Mesothelial cell of epicardium (in vitro differentiated cells): Measurements from ENCODE around the gene PIRT. TPM values are rescaled to one million over a fixed set of nuclear protein-coding genes. Genes with fewer than 3 reads are reported as not detected.

ENCODE experiments used
- DNase-seq, 2 experiments: peaks; one replicate each; pipeline ENCODE4 v3.0.0; 2021; ENCODE audit warnings: low spot score in 2 of 2; ENCODE audit not compliant: unreplicated experiment in 2 of 2
- H3K27ac Mint-ChIP-seq: 2 replicates; pipeline ENCODE4 v1.8.0; 2021; ENCODE audit warnings: mixed read lengths
- H3K27me3 Mint-ChIP-seq: 2 replicates; pipeline ENCODE4 v1.8.0; 2021; ENCODE audit warnings: low read depth, mixed read lengths
- H3K36me3 Mint-ChIP-seq: 2 replicates; pipeline ENCODE4 v1.8.0; 2021; ENCODE audit warnings: mixed read lengths
- H3K4me1 Mint-ChIP-seq: 2 replicates; pipeline ENCODE4 v1.8.0; 2021; ENCODE audit warnings: mixed read lengths
- H3K4me3 Mint-ChIP-seq: 2 replicates; pipeline ENCODE4 v1.8.0; 2021; ENCODE audit warnings: mild to moderate bottlenecking, moderate library complexity, mixed read lengths
- H3K9me3 Mint-ChIP-seq: 2 replicates; pipeline ENCODE4 v1.8.0; 2021; ENCODE audit warnings: mixed read lengths
- CTCF ChIP-seq: fragments of 200-600 bp; sonication (generic); IDR thresholded peaks from one replicate; pipeline ENCODE4 v1.5.0; 2021; ENCODE audit warnings: antibody characterized with exemption; ENCODE audit not compliant: unreplicated experiment
- total RNA-seq: library from RNA; stranded (reverse); gene quantifications from 3 replicates; pipeline ENCODE4 v1.2.1, GENCODE V29; 2021

PIRT gene
- total RNA-seq, 1 donor from 2014 or later = not detected

- peak; percentile 99 for TF ChIP-seq CTCF
- H3K4me1 Mint-ChIP-seq = peaks cover 19% of the 10 kb centered on the region
- H3K4me3 Mint-ChIP-seq = peak overlapping the region; percentile 81
- no peaks in the 10 kb centered on the region for H3K36me3 Mint-ChIP-seq
- peaks cover 6% of the 10 kb centered on the region for H3K9me3 Mint-ChIP-seq
- peak overlapping the region; percentile 50 for H3K27ac Mint-ChIP-seq
- peaks cover 51% of the 10 kb centered on the region for H3K27me3 Mint-ChIP-seq
- DNase-seq = peak; percentile 68 to 79
Measured at GRCh38 chr17:10844621-10845387, 6.9 kb upstream of the PIRT start.

GRCh38 chr17:10843811-10844210 lies 5.9 kb upstream of the PIRT start:
- no peak for DNase-seq
- Mint-ChIP-seq H3K4me3 (peak overlapping the region; percentile 62), H3K9me3 (peaks cover 6% of the 10 kb centered on the region), H3K27ac (no peak overlapping the region), H3K4me1 (peaks cover 19% of the 10 kb centered on the region), H3K27me3 (peaks cover 43% of the 10 kb centered on the region), H3K36me3 (no peaks in the 10 kb centered on the region)
- TF ChIP-seq CTCF = no peak

GRCh38 chr17:10842658-10843057 lies 4.8 kb upstream of the PIRT start:
- Mint-ChIP-seq H3K36me3 (no peaks in the 10 kb centered on the region), H3K27ac (no peak overlapping the region)
- no peak for TF ChIP-seq CTCF

GRCh38 chr17:10838682-10839081 lies 795 bp upstream of the PIRT start:
- TF ChIP-seq CTCF = no peak
- H3K36me3 Mint-ChIP-seq = no peaks in the 10 kb centered on the region
- peaks cover 5% of the 10 kb centered on the region for H3K4me1 Mint-ChIP-seq
- H3K9me3 Mint-ChIP-seq = no peaks in the 10 kb centered on the region
- no peak overlapping the region for H3K27ac Mint-ChIP-seq
- no peak for DNase-seq
- no peak overlapping the region for H3K4me3 Mint-ChIP-seq
- peaks cover 21% of the 10 kb centered on the region for H3K27me3 Mint-ChIP-seq

More at GRCh38 chr17:10842658-10843057, 4.8 kb upstream of the PIRT start:
- Mint-ChIP-seq H3K9me3 (peaks cover 4% of the 10 kb centered on the region), H3K4me1 (peaks cover 19% of the 10 kb centered on the region), H3K27me3 (peaks cover 39% of the 10 kb centered on the region), H3K4me3 (no peak overlapping the region)
- DNase-seq = no peak

- Mint-ChIP-seq H3K4me3 (no peak overlapping the region), H3K27me3 (peaks cover 10% of the 10 kb centered on the region), H3K4me1 (no peaks in the 10 kb centered on the region), H3K9me3 (no peaks in the 10 kb centered on the region), H3K27ac (no peak overlapping the region), H3K36me3 (no peaks in the 10 kb centered on the region)
- no peak for TF ChIP-seq CTCF
- no peak for DNase-seq
Measured at GRCh38 chr17:10836966-10837590, 809 bp downstream of the PIRT start.
